Endothelial cell of umbilical vein (primary cell): Measurements from ENCODE around the gene TGFBR3. TPM values are rescaled to one million over a fixed set of nuclear protein-coding genes. Genes with fewer than 3 reads are reported as not detected.

Experiments used
- BruUV-seq: library from RNA; stranded (reverse); fragments of 400-500 nt; replicated peaks from 2 replicates; lab custom pipeline; 2021; lab: Mats Ljungman, UMichigan
- CTCF ChIA-PET: fragments of 300-600, 350-600 bp; sonication (Branson Sonifier 250); formaldehyde crosslinking; loops from one replicate; lab custom pipeline; 2021; ENCODE audit warnings: antibody characterized with exemption, inconsistent platforms; lab: Charles Lee
- POLR2A ChIA-PET: fragments of 300-600, 350-600 bp; sonication (Branson Sonifier 250); formaldehyde crosslinking; loops from one replicate; lab custom pipeline; 2021; ENCODE audit warnings: antibody characterized with exemption, inconsistent platforms; lab: Charles Lee
- DNase-seq: peaks from one replicate; pipeline ENCODE4 v3.0.0-alpha.2; 2011; ENCODE audit warnings: low read depth, low spot score
- FAIRE-seq: peaks from 2 replicates; lab custom pipeline; 2011; peaks lifted over from hg19 to GRCh38; lab: Jason Lieb, UNC
- H2AFZ ChIP-seq: 2 replicates; pipeline ENCODE4 v1.6.0; 2012; ENCODE audit warnings: low read depth, low read length, control low read depth, inconsistent platforms
- H3K27ac ChIP-seq: 2 replicates; pipeline ENCODE4 v1.5.1; 2011; ENCODE audit warnings: low read depth, mild to moderate bottlenecking, control low read depth, low read length, moderate library complexity; ENCODE audit not compliant: insufficient read depth
- H3K27me3 ChIP-seq, 2 experiments: 2 replicates each; pipeline versions ENCODE4 v1.6.0 to v1.6.1; 2011; ENCODE audit warnings: low read length in 2 of 2, mixed read lengths in 1 of 2; ENCODE audit not compliant: control insufficient read depth in 2 of 2, insufficient read depth in 2 of 2
- H3K36me3 ChIP-seq, 2 experiments: 2 replicates in 1 of 2; 3 replicates in 1 of 2; pipeline ENCODE4 v1.5.1; 2011; ENCODE audit warnings: low read length in 2 of 2, mild to moderate bottlenecking in 1 of 2, moderate library complexity in 1 of 2; ENCODE audit not compliant: control insufficient read depth in 2 of 2, insufficient read depth in 2 of 2; ENCODE audit errors: extremely low read depth in 1 of 2
- H3K4me1 ChIP-seq: 3 replicates; pipeline ENCODE4 v1.5.1; 2011; ENCODE audit warnings: mild to moderate bottlenecking, low read length; ENCODE audit not compliant: control insufficient read depth, insufficient read depth; ENCODE audit errors: extremely low read depth
- H3K4me2 ChIP-seq: 2 replicates; pipeline ENCODE4 v1.6.1; 2011; ENCODE audit warnings: low read length, control low read depth, mixed read lengths; ENCODE audit not compliant: insufficient read depth
- H3K4me3 ChIP-seq, 3 experiments: fragments of 200-600 bp in 1 of 3; sonication (generic), shearing (Covaris generic) in 1 of 3; replicated peaks in 1 of 3; 2 replicates each; pipeline ENCODE4 v1.5.1; 2011 to 2016; ENCODE audit warnings: control low read depth in 3 of 3, low read length in 3 of 3, mild to moderate bottlenecking in 2 of 3, inconsistent platforms in 1 of 3, low read depth in 1 of 3, moderate library complexity in 1 of 3; ENCODE audit not compliant: insufficient read depth in 1 of 3
- H3K79me2 ChIP-seq: 2 replicates; pipeline ENCODE4 v1.6.0; 2012; ENCODE audit warnings: low read length, inconsistent platforms; ENCODE audit not compliant: control insufficient read depth, insufficient read depth
- H3K9ac ChIP-seq: replicated peaks from 2 replicates; pipeline ENCODE3; 2011; ENCODE audit warnings: low read length, control low read depth; ENCODE audit not compliant: insufficient read depth; ENCODE audit errors: extremely low read depth
- H3K9me1 ChIP-seq: replicated peaks from 3 replicates; pipeline ENCODE4 v1.6.0; 2011; ENCODE audit warnings: mild to moderate bottlenecking, low read length; ENCODE audit not compliant: control insufficient read depth, insufficient read depth; ENCODE audit errors: extremely low read depth
- H3K9me3 ChIP-seq: replicated peaks from 2 replicates; pipeline ENCODE4 v1.5.1; 2012; ENCODE audit warnings: low read length, inconsistent platforms; ENCODE audit not compliant: control insufficient read depth, insufficient read depth
- H4K20me1 ChIP-seq: replicated peaks from 2 replicates; pipeline ENCODE3; 2011; ENCODE audit warnings: mild to moderate bottlenecking, low read length; ENCODE audit not compliant: control insufficient read depth, insufficient read depth; ENCODE audit errors: extremely low read depth
- CTCF ChIP-seq, 2 donors: IDR thresholded peaks; 1 replicate in 1 of 2; 2 replicates in 1 of 2; pipeline ENCODE4 v1.5.1; 2011; ENCODE audit warnings: low read length in 2 of 2, mild to moderate bottlenecking in 2 of 2, moderate library complexity in 2 of 2, control low read depth in 1 of 2, inconsistent platforms in 1 of 2, low read depth in 1 of 2; ENCODE audit not compliant: insufficient read depth in 1 of 2; ENCODE audit errors: extremely low read depth in 1 of 2
- EZH2 ChIP-seq: IDR thresholded peaks from 2 replicates; pipeline ENCODE4 v1.6.1; 2012; ENCODE audit warnings: borderline replicate concordance, low read depth, mild to moderate bottlenecking, moderate library complexity, low read length, inconsistent platforms; ENCODE audit not compliant: severe bottlenecking
- FOS ChIP-seq: IDR thresholded peaks from 2 replicates; pipeline ENCODE4 v1.6.1; 2011; ENCODE audit warnings: mild to moderate bottlenecking, low read length, moderate library complexity, borderline replicate concordance; ENCODE audit not compliant: insufficient read depth
- GATA2 ChIP-seq: IDR thresholded peaks from 2 replicates; pipeline ENCODE4 v1.7.0; 2011; ENCODE audit warnings: low read depth, mild to moderate bottlenecking, moderate library complexity, mixed read lengths, low read length; ENCODE audit not compliant: insufficient read length, insufficient read depth
- JUN ChIP-seq: IDR thresholded peaks from 2 replicates; pipeline ENCODE4 v1.6.1; 2011; ENCODE audit warnings: borderline replicate concordance, low read depth; ENCODE audit not compliant: insufficient read length, insufficient read depth
- MAX ChIP-seq: IDR thresholded peaks from 2 replicates; pipeline ENCODE4 v1.6.1; 2011; ENCODE audit not compliant: insufficient read depth, insufficient read length
- MYC ChIP-seq: IDR thresholded peaks from one replicate; pipeline ENCODE4 v1.6.1; 2011; ENCODE audit warnings: mild to moderate bottlenecking, low read depth, low read length
- POLR2A ChIP-seq: IDR thresholded peaks from 2 replicates; pipeline ENCODE4 v1.6.1; 2012; ENCODE audit warnings: low read depth, mild to moderate bottlenecking, control low read depth, low read length
- POLR2AphosphoS5 ChIP-seq: IDR thresholded peaks from 2 replicates; pipeline ENCODE4 v1.6.1; 2012; ENCODE audit warnings: low read depth, mild to moderate bottlenecking, control low read depth, low read length, moderate library complexity; ENCODE audit not compliant: insufficient read depth
- dilution Hi-C: fragments of 300-500 bp; cut with MboI; formaldehyde crosslinking; loops from one replicate; pipeline ENCODE4 v1.15.0; 2019; ENCODE audit warnings: low sequenced_read_pairs; ENCODE audit not compliant: extremely low pct_ligation_motif_present
- intact Hi-C: fragments of 100-400 bp; cut with micrococcal nuclease; formaldehyde crosslinking; loops from one replicate; pipeline ENCODE4 v1.10.0; 2022
- polyA plus RNA-seq, 4 experiments: library from polyadenylated mRNA; depleted of rRNA in 3 of 4; stranded (reverse) in 3 of 4; unstranded in 1 of 4; fragments of >200 nt; gene quantifications; 2 replicates each; pipeline versions ENCODE4 v1.2.1 to v1.2.3, GENCODE V29; 2011 to 2012; ENCODE audit warnings: missing spikeins in 1 of 4
- total RNA-seq: library from RNA; stranded (reverse); gene quantifications from 2 replicates; pipeline ENCODE4 v1.2.3, GENCODE V29; 2021

Gene TGFBR3
- total and polyA plus RNA-seq, 2 donors (not counting 3 experiments of a cell fraction or from before 2014, with no cell fraction given) = 8.0 to 13.4 TPM

GRCh38 chr1:91792489-91793071, 93.4 kb downstream of the TGFBR3 start:
- no peak overlapping the region for H2AFZ ChIP-seq
- intact Hi-C loops (loop anchor here (5.0 kb wide), 1 partner anchor 135 kb away; no protein-coding TSS in a partner anchor), dilution Hi-C loops (no loop called here)
- BruUV-seq = no TSS peak
- DNase-seq = peak; percentile 47
- no peak overlapping the region for H3K9ac ChIP-seq
- no peaks in the 10 kb centered on the region for H3K9me1 ChIP-seq
- no peak overlapping the region for H3K4me3 ChIP-seq
- peaks cover 0 to 2% of the 10 kb centered on the region in 2 experiments for H3K36me3 ChIP-seq
- no peak overlapping the region for H3K4me2 ChIP-seq
- H3K79me2 ChIP-seq = no peaks in the 10 kb centered on the region
- H3K27me3 ChIP-seq = no peaks in the 10 kb centered on the region
- ChIA-PET POLR2A (no interaction called here), CTCF (interaction anchor here (1.2 to 2.5 kb wide), 6 partner anchors 11 to 264 kb away, joined by 3 to 7 read pairs (median 4); no protein-coding TSS in a partner anchor)
- FAIRE-seq = peak; percentile 15
- no peaks in the 10 kb centered on the region for H4K20me1 ChIP-seq
- no peak overlapping the region for H3K27ac ChIP-seq
- H3K9me3 ChIP-seq = no peaks in the 10 kb centered on the region
- no peak for TF ChIP-seq FOS
- TF ChIP-seq JUN = no peak
- TF ChIP-seq POLR2A = no peak
- no peak for TF ChIP-seq GATA2
- no peak for TF ChIP-seq POLR2AphosphoS5
- TF ChIP-seq EZH2 = no peak
- TF ChIP-seq CTCF (IDR thresholded peaks at IDR 0.05; ENCODE audit: extremely low read depth in 1 of 2, insufficient read depth in 1 of 2, low read depth in 1 of 2, low read length in 2 of 2) = no peak
- TF ChIP-seq MAX = no peak
- no peak for TF ChIP-seq MYC
- peaks cover 14% of the 10 kb centered on the region for H3K4me1 ChIP-seq
